NCI-H345 treated with DMSO at 0.1 percent for 48 hours (cell line): ENCODE measurements around the gene CFAP97.
"Not testable (repeated sequence)": the region's sequence is repeated elsewhere in the genome, so short reads cannot be mapped to it uniquely, and the experiment has no call there.

Source experiments
- DNase-seq: peaks from one replicate; lab custom pipeline; 2025; ENCODE audit not compliant: unreplicated experiment; lab: John Stamatoyannopoulos, UW

The CFAP97 gene

GRCh38 chr4:185224597-185224996 lies 20.8 kb upstream of the CFAP97 start:
- DNase-seq = no peak

- DNase-seq = no peak
Observed at GRCh38 chr4:185222598-185222997, 18.8 kb upstream of the CFAP97 start.

- no peak for DNase-seq
Observed at GRCh38 chr4:185221912-185222311, 18.1 kb upstream of the CFAP97 start.

GRCh38 chr4:185221491-185221890 lies 17.7 kb upstream of the CFAP97 start:
- DNase-seq = no peak

- no peak for DNase-seq
Observed at GRCh38 chr4:185219551-185220344, 15.9 kb upstream of the CFAP97 start.

- no peak for DNase-seq
Observed at GRCh38 chr4:185218312-185218711, 14.5 kb upstream of the CFAP97 start.

- no peak for DNase-seq
Observed at GRCh38 chr4:185217408-185217975, 13.7 kb upstream of the CFAP97 start.

GRCh38 chr4:185215261-185215660 lies 11.5 kb upstream of the CFAP97 start:
- DNase-seq = no peak

GRCh38 chr4:185213877-185214276 lies 10.1 kb upstream of the CFAP97 start:
- no peak for DNase-seq

GRCh38 chr4:185212581-185212980 lies 8.8 kb upstream of the CFAP97 start:
- no peak for DNase-seq

GRCh38 chr4:185211641-185212040 lies 7.8 kb upstream of the CFAP97 start:
- DNase-seq = no peak

GRCh38 chr4:185211035-185211434 lies 7.2 kb upstream of the CFAP97 start:
- DNase-seq = no peak

- no peak for DNase-seq
Observed at GRCh38 chr4:185210102-185210981, 6.5 kb upstream of the CFAP97 start.

- DNase-seq = not testable (repeated sequence)
Observed at GRCh38 chr4:185209852-185210101, 6.0 kb upstream of the CFAP97 start.

- DNase-seq = peak; percentile 77
Observed at GRCh38 chr4:185209031-185209851, 5.4 kb upstream of the CFAP97 start, which contains the start of gene SNX25. Gene SNX25, plus strand, starts transcription at chr4:185209598. Its CDS starts 229 bp downstream, at chr4:185209827.

- DNase-seq = no peak
Observed at GRCh38 chr4:185207466-185207865, 3.7 kb upstream of the CFAP97 start.

- no peak for DNase-seq
Observed at GRCh38 chr4:185205697-185206342, 2.0 kb upstream of the CFAP97 start.

- DNase-seq = not testable (repeated sequence)
Observed at GRCh38 chr4:185205073-185205472, 1.3 kb upstream of the CFAP97 start.

GRCh38 chr4:185204238-185204910 lies 574 bp upstream of the CFAP97 start:
- no peak for DNase-seq

- DNase-seq = no peak
Observed at GRCh38 chr4:185202984-185203485, 765 bp downstream of the CFAP97 start.
